GM12892 (cell line): Measurements from ENCODE around the gene TMEM184A.

ENCODE experiments used
- DNase-seq: peaks from one replicate; pipeline ENCODE4 v3.0.0; 2011; ENCODE audit not compliant: insufficient read length
- FAIRE-seq: peaks from 2 replicates; lab custom pipeline; 2011; peaks lifted over from hg19 to GRCh38; lab: Jason Lieb, UNC
- POLR2A ChIP-seq: IDR thresholded peaks from 2 replicates; pipeline ENCODE4 v1.6.1; 2011; ENCODE audit warnings: low read depth, low read length, control low read depth
- POLR2AphosphoS5 ChIP-seq: IDR thresholded peaks from 2 replicates; pipeline ENCODE4 v1.6.1; 2011; ENCODE audit warnings: low read depth, low read length, control low read depth
- TAF1 ChIP-seq: IDR thresholded peaks from 2 replicates; pipeline ENCODE4 v1.6.1; 2011; ENCODE audit warnings: low read depth, mild to moderate bottlenecking, control low read depth, low read length, borderline replicate concordance

Gene TMEM184A

GRCh38 chr7:1509226-1509625 lies 46.8 kb downstream of the TMEM184A start:
- TF ChIP-seq POLR2A (no peak), TAF1 (no peak), POLR2AphosphoS5 (no peak)
- FAIRE-seq (no peak), DNase-seq (no peak)

GRCh38 chr7:1508277-1508758 lies 47.7 kb downstream of the TMEM184A start:
- no peak for TF ChIP-seq POLR2AphosphoS5
- TF ChIP-seq POLR2A: no peak
- no peak for TF ChIP-seq TAF1
- DNase-seq: no peak
- no peak for FAIRE-seq

DNA sequence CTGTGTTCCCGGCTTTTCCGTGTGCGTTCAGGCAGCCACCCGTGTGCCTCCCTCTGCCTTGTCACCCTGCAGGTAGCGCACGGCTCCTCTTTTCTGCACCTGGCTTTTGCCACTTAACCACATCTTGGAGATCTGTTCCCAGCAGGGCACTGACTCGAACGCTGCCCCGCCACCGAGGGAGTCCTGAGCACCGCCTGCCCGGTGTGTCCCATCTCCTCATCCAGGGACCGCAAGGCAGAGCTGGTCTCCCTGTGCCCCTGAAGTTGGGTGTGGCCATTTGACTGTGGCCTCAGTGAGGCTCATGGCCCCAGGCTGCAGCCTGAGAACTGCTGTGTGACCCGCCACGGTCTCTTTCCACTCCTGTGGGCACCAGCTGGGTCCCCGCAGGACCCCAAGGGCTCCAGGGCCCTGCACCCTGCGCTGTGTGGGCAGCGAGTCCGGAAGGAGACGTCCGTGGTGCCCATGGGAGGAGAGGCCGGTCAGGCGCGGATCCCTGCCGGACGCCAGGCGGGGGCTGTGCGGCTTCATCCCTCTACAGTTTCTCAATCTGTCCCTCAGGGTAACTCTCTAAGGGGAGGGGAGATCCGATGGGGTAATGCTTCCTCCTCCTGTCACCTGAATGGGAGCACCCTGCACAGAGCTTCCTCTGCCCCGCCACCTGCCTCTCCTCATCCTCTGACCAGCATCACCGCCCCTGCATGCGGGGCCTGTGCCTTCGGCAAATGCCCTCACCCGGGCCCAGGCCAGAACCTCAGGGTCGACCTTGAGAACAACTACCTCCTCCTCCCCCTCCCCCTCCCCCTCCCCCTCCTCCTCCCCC lies 50.1 kb downstream of the TMEM184A start:
- no peak for DNase-seq
- TF ChIP-seq POLR2A (no peak), TAF1 (no peak), POLR2AphosphoS5 (no peak)
- peak; percentile 44 for FAIRE-seq

GRCh38 chr7:1503816-1504775 lies 51.9 kb downstream of the TMEM184A start, which contains the start of gene INTS1:
TSS of gene INTS1 (minus strand) at chr7:1504389. CDS start at chr7:1503960, 429 bp downstream.
- TF ChIP-seq POLR2AphosphoS5 (peak; percentile 51; the same call in 1 of the 2 replicates), POLR2A (peak; percentile 80; the same call in 1 of the 2 replicates), TAF1 (peak; percentile 89)
- FAIRE-seq (peak; percentile 93), DNase-seq (peak; percentile 96)

- TF ChIP-seq POLR2A: no peak
- TF ChIP-seq TAF1: no peak
- TF ChIP-seq POLR2AphosphoS5: no peak
- DNase-seq: no peak
- no peak for FAIRE-seq
Measured at GRCh38 chr7:1503390-1503789, 52.6 kb downstream of the TMEM184A start.

DNA sequence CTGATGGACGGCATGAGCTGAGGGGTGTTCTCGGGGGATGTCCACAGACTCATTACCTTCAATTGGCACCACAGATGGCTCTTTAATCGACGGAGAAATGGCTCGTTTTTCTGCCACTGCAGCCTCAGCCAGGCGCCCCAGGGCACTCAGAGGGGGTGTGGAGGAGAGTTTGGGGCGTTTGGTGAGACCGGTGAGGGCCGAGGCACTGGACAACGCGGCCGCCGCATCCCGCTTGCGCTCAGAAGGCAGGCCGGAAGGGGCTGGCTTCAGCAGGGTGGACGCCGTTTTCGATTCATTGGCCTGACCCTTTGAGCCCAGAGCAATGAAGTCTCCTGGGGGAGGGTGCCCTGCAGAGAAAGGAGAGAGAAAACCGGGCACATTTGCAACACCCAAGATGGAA lies 53.2 kb downstream of the TMEM184A start:
- DNase-seq: no peak
- no peak for FAIRE-seq
- TF ChIP-seq POLR2A (no peak), POLR2AphosphoS5 (no peak), TAF1 (no peak)

- no peak for TF ChIP-seq POLR2AphosphoS5
- no peak for TF ChIP-seq POLR2A
- no peak for TF ChIP-seq TAF1
- FAIRE-seq (no peak), DNase-seq (no peak)
Measured at GRCh38 chr7:1501487-1502270, 54.3 kb downstream of the TMEM184A start.

GRCh38 chr7:1500064-1500807 lies 55.8 kb downstream of the TMEM184A start:
- no peak for DNase-seq
- no peak for FAIRE-seq
- TF ChIP-seq TAF1: no peak
- no peak for TF ChIP-seq POLR2AphosphoS5
- no peak for TF ChIP-seq POLR2A

GRCh38 chr7:1499367-1500029 lies 56.5 kb downstream of the TMEM184A start:
- no peak for TF ChIP-seq POLR2A
- TF ChIP-seq POLR2AphosphoS5: no peak
- no peak for TF ChIP-seq TAF1
- DNase-seq (no peak), FAIRE-seq (no peak)
